Raji (cell line): ENCODE results near the gene PKHD1.

Experiments used
- POLR2A ChIP-seq: IDR thresholded peaks from 2 replicates; pipeline ENCODE4 v1.6.1; 2011; ENCODE audit warnings: low read depth, low read length, control low read depth; ENCODE audit not compliant: insufficient read depth

Gene PKHD1

GRCh38 chr6:51704932-51705540, 382.4 kb downstream of the PKHD1 start:
- no peak for TF ChIP-seq POLR2A

GRCh38 chr6:51702851-51703250, 384.6 kb downstream of the PKHD1 start:
- no peak for TF ChIP-seq POLR2A

GRCh38 chr6:51684603-51685002, 402.8 kb downstream of the PKHD1 start:
- no peak for TF ChIP-seq POLR2A

GRCh38 chr6:51684038-51684437, 403.4 kb downstream of the PKHD1 start:
- TF ChIP-seq POLR2A: no peak

GRCh38 chr6:51678905-51679620, 408.4 kb downstream of the PKHD1 start:
- TF ChIP-seq POLR2A: no peak

- TF ChIP-seq POLR2A: no peak
These were observed 409.1 kb downstream of the PKHD1 start for GRCh38 chr6:51678274-51678673.

- TF ChIP-seq POLR2A: no peak
These were observed 411.5 kb downstream of the PKHD1 start for GRCh38 chr6:51675922-51676275.

- TF ChIP-seq POLR2A: no peak
These were observed 412.1 kb downstream of the PKHD1 start for GRCh38 chr6:51675020-51675921.

- TF ChIP-seq POLR2A: no peak
These were observed 423.9 kb downstream of the PKHD1 start for GRCh38 chr6:51663525-51663924.

GRCh38 chr6:51660767-51661166, 426.6 kb downstream of the PKHD1 start:
- no peak for TF ChIP-seq POLR2A

GRCh38 chr6:51657491-51657890, 429.9 kb downstream of the PKHD1 start:
- TF ChIP-seq POLR2A: no peak

- no peak for TF ChIP-seq POLR2A
These were observed 431.9 kb downstream of the PKHD1 start for GRCh38 chr6:51655517-51655916.

- TF ChIP-seq POLR2A: no peak
These were observed 432.8 kb downstream of the PKHD1 start for GRCh38 chr6:51654647-51655046.

- no peak for TF ChIP-seq POLR2A
These were observed 436.1 kb downstream of the PKHD1 start for GRCh38 chr6:51651132-51651817.

GRCh38 chr6:51648774-51649173, 438.6 kb downstream of the PKHD1 start:
- TF ChIP-seq POLR2A: no peak
